Left renal pelvis (tissue), 4 donors: ENCODE results near the gene HCAR1. TPM values are rescaled to one million over a fixed set of nuclear protein-coding genes. Genes with fewer than 3 reads are reported as not detected.
A peak's percentile ranks its signal among the peaks of the same experiment; 100 is the strongest.
"Not testable (repeated sequence)": the region's sequence is repeated elsewhere in the genome, so short reads cannot be mapped to it uniquely, and the experiment has no call there.

Source experiments
- DNase-seq, 4 donors: peaks; one replicate each; pipeline ENCODE4 v3.0.0-alpha.2; 2013; ENCODE audit warnings: low read depth in 4 of 4, low spot score in 3 of 4
- polyA plus RNA-seq, 4 donors: library from polyadenylated mRNA; unstranded; fragments of 120-200 nt; gene quantifications; one replicate each; pipeline ENCODE4 v1.2.1, GENCODE V29; 2013; ENCODE audit not compliant: insufficient read length in 4 of 4

HCAR1 gene
- polyA plus RNA-seq = 1 to 10 TPM; 2.5 to 7.8 (median 3.1) TPM

- DNase-seq = no peak
These were observed at the start of gene HCAR1 for GRCh38 chr12:122730215-122731014. Gene HCAR1 (minus strand): TSS chr12:122730844. CDS start chr12:122730339, 505 bp downstream.

- no peak for DNase-seq
These were observed 26.9 kb upstream of the HCAR1 start for GRCh38 chr12:122757568-122757967.

GRCh38 chr12:122754790-122755189, 24.1 kb upstream of the HCAR1 start:
- DNase-seq = no peak

GRCh38 chr12:122753319-122753650, 22.6 kb upstream of the HCAR1 start:
- no peak for DNase-seq

- peak; percentile 92 to 94 (median 92) for DNase-seq
These were observed 22.0 kb upstream of the HCAR1 start, which contains the start of gene DENR for GRCh38 chr12:122752464-122753318. Gene DENR (plus strand): TSS chr12:122752824. CDS start chr12:122753702, 878 bp downstream.

- not testable (repeated sequence) for DNase-seq
These were observed 20.3 kb upstream of the HCAR1 start for GRCh38 chr12:122750781-122751515.

GRCh38 chr12:122749569-122750332, 19.1 kb upstream of the HCAR1 start:
- no peak for DNase-seq

GRCh38 chr12:122747224-122748135, 16.8 kb upstream of the HCAR1 start:
- DNase-seq = no peak

GRCh38 chr12:122743895-122744525, 13.4 kb upstream of the HCAR1 start:
- DNase-seq = no peak

GRCh38 chr12:122740351-122740750, 9.7 kb upstream of the HCAR1 start:
- DNase-seq = no peak

- DNase-seq = no peak
These were observed 7.9 kb upstream of the HCAR1 start for GRCh38 chr12:122738571-122738970.

GRCh38 chr12:122732611-122733010, 2.0 kb upstream of the HCAR1 start:
- DNase-seq = no peak

- DNase-seq = no peak
These were observed 1.5 kb upstream of the HCAR1 start for GRCh38 chr12:122732170-122732569.

GRCh38 chr12:122729583-122730214, 945 bp downstream of the HCAR1 start:
- no peak for DNase-seq

GRCh38 chr12:122726080-122726558, 4.5 kb downstream of the HCAR1 start:
- no peak for DNase-seq

- DNase-seq = no peak
These were observed 5.1 kb downstream of the HCAR1 start for GRCh38 chr12:122725452-122726079.

GRCh38 chr12:122724641-122725243, 5.9 kb downstream of the HCAR1 start:
- DNase-seq = no peak
